H1 (cell line): ENCODE measurements around the gene EPHB1.

Source experiments
- EZH2 ChIP-seq: fragments of 200-600 bp; sonication (generic); IDR thresholded peaks from 2 replicates; pipeline ENCODE4 v1.7.1; 2012; ENCODE audit warnings: low read depth, mild to moderate bottlenecking, moderate library complexity, low read length, inconsistent platforms; ENCODE audit not compliant: severe bottlenecking
- FOSL1 ChIP-seq: IDR thresholded peaks from 2 replicates; pipeline ENCODE4 v1.6.1; 2011; ENCODE audit warnings: mild to moderate bottlenecking, low read depth, low read length, moderate library complexity; ENCODE audit not compliant: insufficient read depth
- POLR2A ChIP-seq, 2 experiments: IDR thresholded peaks; 1 replicate in 1 of 2; 2 replicates in 1 of 2; pipeline ENCODE4 v1.6.1; 2011; ENCODE audit warnings: low read depth in 2 of 2, low read length in 2 of 2, mild to moderate bottlenecking in 2 of 2; ENCODE audit errors: control extremely low read depth in 1 of 2
- RNF2 ChIP-seq: fragments of 200-900, 300-1000 bp; sonication (generic); IDR thresholded peaks from 2 replicates; pipeline ENCODE4 v1.7.1; 2016; ENCODE audit warnings: borderline replicate concordance, low read depth, mild to moderate bottlenecking, antibody characterized with exemption, low read length; ENCODE audit not compliant: poor library complexity, severe bottlenecking; ENCODE audit errors: missing control alignments
- TAF1 ChIP-seq: IDR thresholded peaks from 2 replicates; pipeline ENCODE4 v1.6.1; 2011; ENCODE audit warnings: mild to moderate bottlenecking, low read depth, low read length

GRCh38 chr3:134869153-134869726 is 74.2 kb downstream of the EPHB1 start:
- TF ChIP-seq POLR2A (IDR thresholded peaks at IDR 0.05; ENCODE audit: control extremely low read depth in 1 of 2, low read depth in 2 of 2, low read length in 2 of 2) (no peak), EZH2 (no peak), FOSL1 (no peak), TAF1 (no peak), RNF2 (no peak)
